ENCODE results near the gene DNAJC18.

DNA sequence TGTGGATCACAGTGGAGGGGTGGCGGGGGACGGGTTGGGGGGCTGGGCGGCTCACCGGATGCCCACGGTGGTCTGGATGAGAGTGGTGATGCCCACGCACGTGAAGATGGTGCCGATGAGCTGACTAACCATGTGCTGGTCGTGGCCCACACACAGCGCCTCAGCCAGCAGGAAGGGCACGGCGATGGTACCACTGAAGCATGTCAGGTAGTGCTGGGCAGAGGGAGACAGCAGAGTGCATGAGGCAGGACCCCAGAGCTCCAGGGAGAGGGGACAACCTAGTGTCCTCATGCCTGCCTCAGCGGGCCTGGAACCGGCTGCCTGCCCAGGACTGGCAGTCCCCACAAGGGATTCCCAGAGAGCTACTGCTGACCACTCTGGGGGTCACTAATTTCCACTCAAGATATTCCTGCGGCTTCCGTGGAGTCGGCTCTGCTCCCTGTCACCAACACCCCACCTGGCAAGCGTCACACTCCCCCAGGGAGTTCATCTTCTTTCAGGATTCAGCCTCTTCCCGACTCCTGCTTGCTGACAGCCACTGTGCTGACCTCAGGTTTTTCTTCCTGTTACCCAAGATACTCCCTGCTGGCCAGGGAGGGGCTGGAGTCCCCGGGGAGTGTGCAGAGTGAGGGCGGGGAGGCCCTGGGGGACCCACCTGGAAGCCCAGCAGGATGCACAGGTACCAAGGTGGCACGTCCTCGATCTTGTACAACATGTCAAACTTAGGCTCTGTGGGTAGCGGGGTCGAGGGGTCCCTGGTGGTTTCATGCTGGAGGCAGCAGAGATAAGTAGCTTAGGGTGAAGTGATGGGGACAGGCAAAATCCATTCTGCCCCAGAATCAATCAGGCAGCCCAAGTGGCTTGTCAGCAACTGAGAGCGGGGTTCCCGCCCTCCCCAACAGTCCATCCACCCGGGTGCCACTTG, 57.2 kb downstream of the DNAJC18 start:
- no peak for TF ChIP-seq POLR2AphosphoS5 (IDR thresholded peaks at IDR 0.05; ENCODE audit: low read depth)
- TF ChIP-seq, protein P1, sequence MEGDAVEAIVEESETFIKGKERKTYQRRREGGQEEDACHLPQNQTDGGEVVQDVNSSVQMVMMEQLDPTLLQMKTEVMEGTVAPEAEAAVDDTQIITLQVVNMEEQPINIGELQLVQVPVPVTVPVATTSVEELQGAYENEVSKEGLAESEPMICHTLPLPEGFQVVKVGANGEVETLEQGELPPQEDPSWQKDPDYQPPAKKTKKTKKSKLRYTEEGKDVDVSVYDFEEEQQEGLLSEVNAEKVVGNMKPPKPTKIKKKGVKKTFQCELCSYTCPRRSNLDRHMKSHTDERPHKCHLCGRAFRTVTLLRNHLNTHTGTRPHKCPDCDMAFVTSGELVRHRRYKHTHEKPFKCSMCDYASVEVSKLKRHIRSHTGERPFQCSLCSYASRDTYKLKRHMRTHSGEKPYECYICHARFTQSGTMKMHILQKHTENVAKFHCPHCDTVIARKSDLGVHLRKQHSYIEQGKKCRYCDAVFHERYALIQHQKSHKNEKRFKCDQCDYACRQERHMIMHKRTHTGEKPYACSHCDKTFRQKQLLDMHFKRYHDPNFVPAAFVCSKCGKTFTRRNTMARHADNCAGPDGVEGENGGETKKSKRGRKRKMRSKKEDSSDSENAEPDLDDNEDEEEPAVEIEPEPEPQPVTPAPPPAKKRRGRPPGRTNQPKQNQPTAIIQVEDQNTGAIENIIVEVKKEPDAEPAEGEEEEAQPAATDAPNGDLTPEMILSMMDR (conservative IDR thresholded peaks at IDR 0.05; ENCODE audit: low read depth in 2 of 2) = no peak
- no peak for TF ChIP-seq CREB1 (CRISPR knock-in tag; IDR thresholded peaks at IDR 0.05; ENCODE audit: low read depth)
- TF ChIP-seq STAT1 (IDR thresholded peaks at IDR 0.05; ENCODE audit: unreplicated experiment) = no peak
- TF ChIP-seq, protein P2, sequence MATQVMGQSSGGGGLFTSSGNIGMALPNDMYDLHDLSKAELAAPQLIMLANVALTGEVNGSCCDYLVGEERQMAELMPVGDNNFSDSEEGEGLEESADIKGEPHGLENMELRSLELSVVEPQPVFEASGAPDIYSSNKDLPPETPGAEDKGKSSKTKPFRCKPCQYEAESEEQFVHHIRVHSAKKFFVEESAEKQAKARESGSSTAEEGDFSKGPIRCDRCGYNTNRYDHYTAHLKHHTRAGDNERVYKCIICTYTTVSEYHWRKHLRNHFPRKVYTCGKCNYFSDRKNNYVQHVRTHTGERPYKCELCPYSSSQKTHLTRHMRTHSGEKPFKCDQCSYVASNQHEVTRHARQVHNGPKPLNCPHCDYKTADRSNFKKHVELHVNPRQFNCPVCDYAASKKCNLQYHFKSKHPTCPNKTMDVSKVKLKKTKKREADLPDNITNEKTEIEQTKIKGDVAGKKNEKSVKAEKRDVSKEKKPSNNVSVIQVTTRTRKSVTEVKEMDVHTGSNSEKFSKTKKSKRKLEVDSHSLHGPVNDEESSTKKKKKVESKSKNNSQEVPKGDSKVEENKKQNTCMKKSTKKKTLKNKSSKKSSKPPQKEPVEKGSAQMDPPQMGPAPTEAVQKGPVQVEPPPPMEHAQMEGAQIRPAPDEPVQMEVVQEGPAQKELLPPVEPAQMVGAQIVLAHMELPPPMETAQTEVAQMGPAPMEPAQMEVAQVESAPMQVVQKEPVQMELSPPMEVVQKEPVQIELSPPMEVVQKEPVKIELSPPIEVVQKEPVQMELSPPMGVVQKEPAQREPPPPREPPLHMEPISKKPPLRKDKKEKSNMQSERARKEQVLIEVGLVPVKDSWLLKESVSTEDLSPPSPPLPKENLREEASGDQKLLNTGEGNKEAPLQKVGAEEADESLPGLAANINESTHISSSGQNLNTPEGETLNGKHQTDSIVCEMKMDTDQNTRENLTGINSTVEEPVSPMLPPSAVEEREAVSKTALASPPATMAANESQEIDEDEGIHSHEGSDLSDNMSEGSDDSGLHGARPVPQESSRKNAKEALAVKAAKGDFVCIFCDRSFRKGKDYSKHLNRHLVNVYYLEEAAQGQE (IDR thresholded peaks at IDR 0.05; ENCODE audit: unreplicated experiment) = no peak
- TF ChIP-seq NANOG (IDR thresholded peaks at IDR 0.05; ENCODE audit: borderline replicate concordance) = no peak
- TF ChIP-seq ZNF114 (CRISPR knock-in tag; IDR thresholded peaks at IDR 0.05) = no peak
- no peak for TF ChIP-seq EZH2 (IDR thresholded peaks at IDR 0.05; ENCODE audit: low read depth, unreplicated experiment)
- TF ChIP-seq EZH2phosphoT487 (IDR thresholded peaks at IDR 0.05; ENCODE audit: unreplicated experiment) = no peak
